DMS79 (cell line): ENCODE data around the gene MCUR1.
A peak's percentile ranks its signal among the peaks of the same experiment; 100 is the strongest.
"Not testable (repeated sequence)": the region's sequence is repeated elsewhere in the genome, so short reads cannot be mapped to it uniquely, and the experiment has no call there.

ENCODE experiments used
- DNase-seq: peaks from one replicate; lab custom pipeline; 2025; lab: John Stamatoyannopoulos, UW

The MCUR1 gene

GRCh38 chr6:13828656-13829301, 14.4 kb upstream of the MCUR1 start:
- not testable (repeated sequence) for DNase-seq

DNA sequence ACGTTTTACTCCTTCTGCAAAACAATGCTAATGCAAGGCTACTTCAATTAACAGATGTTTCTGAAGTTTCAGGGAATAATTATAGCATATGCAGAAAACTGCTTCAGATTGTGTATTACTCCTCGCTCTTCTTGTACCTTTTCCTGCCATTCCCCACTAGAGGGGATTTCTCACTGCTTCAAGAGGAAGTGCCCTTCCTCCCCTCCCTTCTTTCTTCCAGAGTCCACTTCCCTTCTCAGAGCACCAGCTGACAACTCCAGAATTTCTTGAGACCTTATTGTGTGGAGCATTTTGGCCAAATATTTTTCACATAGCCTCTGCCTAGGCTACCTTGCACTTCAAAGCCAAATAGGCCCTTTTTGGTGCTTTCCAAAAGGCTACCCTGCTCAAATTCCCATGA, 12.7 kb upstream of the MCUR1 start:
- no peak for DNase-seq

GRCh38 chr6:13825871-13826270, 11.5 kb upstream of the MCUR1 start:
- DNase-seq: no peak

GRCh38 chr6:13818341-13818740, 4.0 kb upstream of the MCUR1 start:
- no peak for DNase-seq

DNA sequence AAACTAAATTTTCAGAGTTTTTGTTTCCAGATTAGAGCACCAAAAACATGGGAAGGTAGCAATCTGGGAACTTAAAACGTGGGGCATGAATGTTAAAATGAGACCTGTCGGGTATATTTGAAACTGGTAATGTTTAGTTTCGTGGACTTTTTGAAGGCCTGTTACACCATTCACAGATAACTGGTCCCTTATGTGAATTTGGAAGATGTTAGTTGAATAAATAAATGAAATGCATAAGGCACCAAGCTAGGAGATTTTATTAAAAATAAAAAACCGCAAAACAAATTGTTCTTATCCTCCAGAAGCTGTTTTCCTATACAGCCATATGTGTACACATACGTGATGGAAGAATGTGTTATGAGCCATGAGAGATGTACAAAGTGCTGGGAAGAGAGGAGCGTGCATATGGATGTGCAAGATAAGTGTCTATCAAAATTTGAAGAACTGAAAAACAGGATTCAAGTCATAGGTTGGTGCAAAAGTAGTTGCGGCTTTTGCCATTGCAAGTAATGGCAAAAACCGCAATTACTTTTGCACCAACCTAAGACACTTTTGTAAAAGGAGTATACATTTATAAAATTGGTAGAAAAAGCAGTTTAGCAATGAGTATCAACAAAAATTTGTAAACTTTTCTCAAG, 700 bp upstream of the MCUR1 start:
- DNase-seq: no peak

DNA sequence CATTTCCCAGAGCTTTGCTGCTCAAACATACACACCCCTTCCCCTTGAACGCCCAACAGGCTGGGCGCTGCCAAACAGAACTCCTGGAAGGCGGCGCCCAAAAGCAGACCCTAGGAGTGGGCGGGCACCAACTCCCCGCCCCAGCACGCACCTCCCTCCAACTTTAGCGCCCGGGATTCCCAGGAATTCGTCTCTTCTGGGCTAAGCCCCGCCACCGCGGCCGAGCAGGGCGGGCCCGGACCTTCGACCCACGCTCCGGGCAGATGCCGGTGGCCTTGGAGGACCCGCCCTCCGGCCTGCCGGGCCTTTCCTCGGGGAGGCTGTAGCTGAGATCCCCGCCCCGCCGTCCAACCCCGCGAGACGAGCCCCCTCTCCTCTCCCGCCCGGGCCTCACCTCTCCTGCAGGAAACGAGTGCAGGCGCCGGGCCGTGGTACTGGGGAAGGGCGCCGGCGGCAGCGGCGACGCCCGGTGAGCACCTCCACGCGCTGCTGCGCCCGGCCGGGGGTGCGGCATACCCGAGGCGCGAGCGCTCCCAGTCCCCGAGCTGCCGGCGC, 659 bp downstream of the MCUR1 start:
- DNase-seq: peak; percentile 1

DNA sequence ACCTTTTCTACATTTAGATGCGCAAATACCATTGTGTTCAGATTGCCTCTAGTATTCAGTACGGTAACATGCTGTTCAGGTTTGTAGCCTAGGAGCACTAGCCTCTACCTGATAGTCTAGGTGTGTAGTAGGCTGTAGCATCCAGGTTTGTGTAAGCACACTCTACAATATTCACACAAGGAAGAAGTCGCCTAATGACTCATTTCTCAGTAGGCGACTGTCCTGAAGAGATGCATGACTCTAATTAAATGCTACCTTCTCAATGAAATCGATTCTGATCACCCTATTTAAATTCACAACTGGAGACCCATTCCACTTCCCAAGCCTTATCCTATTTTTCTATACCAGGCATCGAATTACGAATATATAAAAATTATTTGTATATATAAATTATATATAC, 1.3 kb downstream of the MCUR1 start:
- no peak for DNase-seq

- DNase-seq: no peak
These were observed 2.1 kb downstream of the MCUR1 start for GRCh38 chr6:13812359-13812642.

- DNase-seq: no peak
These were observed 2.6 kb downstream of the MCUR1 start for GRCh38 chr6:13811627-13812358.

DNA sequence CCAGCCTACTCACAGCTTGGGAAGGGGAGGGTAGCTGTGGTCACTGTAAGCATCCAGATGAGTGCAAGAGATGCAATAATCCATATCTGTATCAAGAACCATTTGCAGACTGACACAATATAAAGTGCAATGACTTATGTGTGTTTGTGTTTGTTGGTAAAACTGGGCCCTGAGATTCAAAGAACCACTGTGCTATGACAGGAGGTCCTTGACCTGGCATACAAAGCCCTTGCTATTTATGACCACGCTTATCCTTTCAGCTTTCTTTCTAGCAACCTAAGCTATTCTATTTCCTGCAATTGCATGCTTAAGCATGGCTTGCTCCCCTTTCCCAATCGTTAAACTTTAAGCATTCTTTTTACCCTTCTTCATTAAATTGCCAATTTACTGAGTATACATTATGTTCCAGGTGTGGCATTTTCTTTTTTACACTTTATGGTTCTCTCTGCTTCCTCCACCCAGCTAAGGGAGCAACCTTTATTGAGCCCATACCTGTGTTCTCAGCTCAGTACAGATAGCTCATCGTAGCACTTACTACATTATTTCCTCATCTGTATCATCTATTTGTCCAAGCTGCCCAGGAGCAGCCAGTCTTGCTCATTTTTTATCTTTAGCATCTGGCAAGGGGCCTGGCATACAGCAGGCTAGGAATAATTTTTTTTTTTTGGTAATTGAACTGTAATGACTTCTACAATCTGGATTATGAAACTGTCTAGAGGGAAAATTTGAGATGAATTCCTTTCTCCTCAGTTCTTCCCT, 3.5 kb downstream of the MCUR1 start:
- no peak for DNase-seq

- no peak for DNase-seq
These were observed 5.6 kb downstream of the MCUR1 start for GRCh38 chr6:13808801-13809200.

DNA sequence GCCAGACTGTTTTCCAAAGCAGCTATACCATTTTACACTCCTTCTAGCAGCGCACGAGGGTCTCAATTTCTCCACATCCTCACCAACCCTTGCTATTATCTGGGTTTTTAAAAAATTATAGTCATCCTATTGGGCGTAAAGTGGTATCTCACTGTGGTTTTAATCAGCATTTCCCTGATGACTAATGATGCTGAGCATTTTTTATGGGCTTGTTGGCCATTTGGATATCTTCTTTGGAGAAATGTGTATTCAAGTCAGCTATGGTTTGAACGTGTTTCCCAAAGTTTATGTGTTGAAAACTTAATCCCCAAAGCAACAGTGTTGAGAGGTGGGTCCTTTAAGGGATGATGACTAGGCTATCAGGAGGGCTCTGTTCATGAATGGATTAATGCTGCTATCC, 6.7 kb downstream of the MCUR1 start:
- no peak for DNase-seq

DNA sequence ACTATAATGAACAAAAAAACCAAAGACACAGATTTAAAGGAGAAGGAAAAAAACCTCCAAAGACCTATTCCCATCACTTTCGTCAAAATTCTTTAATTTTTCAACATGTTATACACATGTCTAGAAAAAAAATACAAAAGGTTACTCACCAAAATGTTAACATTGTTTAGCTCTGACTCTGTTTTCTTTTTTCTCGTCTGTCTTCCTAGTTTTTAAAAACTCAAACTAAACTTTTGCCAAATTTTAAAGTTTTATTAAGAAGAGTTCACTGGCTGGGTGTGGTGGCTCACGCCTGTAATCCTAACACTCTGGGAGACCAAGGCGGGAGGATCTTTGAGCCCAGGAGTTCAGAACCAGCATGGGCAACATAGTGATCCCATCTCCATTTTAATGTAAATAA, 10.8 kb downstream of the MCUR1 start:
- no peak for DNase-seq

GRCh38 chr6:13800615-13801014, 13.7 kb downstream of the MCUR1 start:
- DNase-seq: no peak

- DNase-seq: no peak
These were observed 17.6 kb downstream of the MCUR1 start for GRCh38 chr6:13796781-13797180.

DNA sequence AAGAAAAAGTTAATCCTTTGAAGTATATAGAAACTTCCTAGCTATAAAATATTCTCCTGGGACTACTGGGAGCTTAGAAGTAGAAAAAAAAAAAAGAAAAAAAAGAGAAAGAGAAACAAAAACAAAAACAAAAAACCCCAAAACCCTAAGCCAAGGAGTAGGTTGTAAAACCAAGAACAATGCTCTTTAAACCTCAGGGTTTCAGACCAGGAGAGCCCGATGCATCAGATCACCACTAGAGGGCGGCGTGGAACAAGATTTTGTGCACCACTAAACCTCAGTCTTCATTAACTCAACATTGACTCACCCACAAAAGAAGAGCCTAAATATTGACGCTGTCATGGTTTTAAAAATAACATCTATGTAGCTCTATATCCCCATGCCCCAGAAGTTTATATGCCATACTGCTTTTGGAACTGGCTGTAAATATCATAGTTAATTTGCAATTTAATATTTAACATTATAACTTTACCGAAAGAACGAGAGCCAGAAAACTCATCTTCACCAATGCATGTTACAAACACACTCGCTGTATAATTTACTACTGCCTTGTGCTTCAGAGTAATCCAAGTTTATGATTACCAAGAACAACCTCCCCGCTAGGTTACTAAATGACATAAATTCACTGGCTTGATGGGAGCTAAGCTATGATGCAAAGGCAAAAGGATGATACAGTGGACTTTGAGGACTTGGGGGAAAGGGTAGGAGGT, 19.2 kb downstream of the MCUR1 start:
- DNase-seq: peak; percentile 2

DNA sequence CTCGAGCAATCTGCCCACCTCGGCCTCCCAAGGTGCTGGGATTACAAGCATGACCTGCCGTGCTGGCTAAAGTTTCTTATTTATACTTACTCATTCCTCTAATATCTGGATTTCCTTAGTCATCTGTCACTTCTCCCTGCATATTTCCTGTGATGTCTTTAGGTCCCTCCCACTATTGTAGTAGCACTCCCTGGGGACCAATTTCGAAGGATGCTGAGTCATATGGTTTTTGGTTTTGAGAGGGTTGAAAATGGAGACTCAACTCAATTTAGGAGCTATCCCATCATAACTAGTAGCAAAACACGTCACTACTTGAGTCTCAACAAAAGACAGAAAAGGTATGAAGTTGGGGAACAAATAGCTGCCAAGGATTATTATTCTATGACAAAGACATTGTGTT, 20.2 kb downstream of the MCUR1 start:
- DNase-seq: no peak

DNA sequence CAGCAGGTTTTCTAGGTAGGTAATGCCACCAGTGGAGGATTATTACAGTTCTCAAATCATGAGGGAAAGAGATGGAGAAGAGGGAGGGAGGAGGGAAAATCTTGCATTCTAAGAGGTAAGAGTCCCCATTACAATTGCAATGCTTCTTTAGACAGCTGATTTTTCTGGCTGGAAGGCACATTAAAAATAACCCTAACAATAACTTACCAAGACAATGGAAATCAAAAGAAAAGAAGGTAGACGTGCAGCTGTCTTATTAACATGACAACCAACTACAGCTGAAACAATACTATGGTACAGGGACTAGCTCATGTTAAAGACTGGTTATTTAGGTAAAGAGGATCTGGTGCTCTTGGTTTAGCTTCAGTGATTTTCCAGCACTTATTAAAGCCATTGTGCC, 24.6 kb downstream of the MCUR1 start:
- no peak for DNase-seq

DNA sequence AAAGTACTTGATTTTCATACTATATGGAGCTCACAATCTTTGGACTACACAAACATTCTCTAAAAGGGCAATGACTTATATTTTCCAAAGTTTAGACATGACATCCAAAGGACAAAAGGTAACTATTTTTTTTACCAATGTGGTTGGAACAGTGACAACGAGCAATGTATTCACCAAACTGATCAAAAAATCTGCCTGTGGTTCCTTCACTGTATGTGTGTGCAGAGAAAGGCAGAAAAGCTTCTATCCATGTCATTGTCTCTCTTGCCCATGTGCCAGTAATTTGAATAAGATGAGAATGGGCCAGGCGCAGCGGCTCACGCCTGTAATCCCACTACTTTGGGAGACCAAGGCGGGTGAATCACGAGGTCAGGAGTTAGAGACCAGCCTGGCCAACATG, 25.5 kb downstream of the MCUR1 start:
- no peak for DNase-seq

DNA sequence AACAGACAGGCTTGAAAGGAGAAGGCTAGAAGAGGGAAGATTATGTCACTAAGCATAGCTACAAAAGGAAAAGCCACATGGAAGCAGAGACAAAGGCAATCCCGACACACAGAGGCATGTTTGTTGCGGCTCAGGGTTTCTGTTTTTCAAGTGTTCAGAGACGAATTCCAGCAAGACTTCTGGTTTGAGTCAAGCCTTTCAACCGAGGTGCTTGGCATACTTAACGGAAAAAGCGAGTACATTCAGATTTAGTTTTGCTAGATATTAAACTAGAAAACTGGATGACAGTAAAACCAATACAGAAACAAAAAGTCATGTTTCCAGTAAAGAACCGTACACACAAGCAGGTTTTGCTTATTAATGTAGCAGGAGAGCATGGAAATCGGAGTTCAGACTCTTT, 27.2 kb downstream of the MCUR1 start:
- no peak for DNase-seq

DNA sequence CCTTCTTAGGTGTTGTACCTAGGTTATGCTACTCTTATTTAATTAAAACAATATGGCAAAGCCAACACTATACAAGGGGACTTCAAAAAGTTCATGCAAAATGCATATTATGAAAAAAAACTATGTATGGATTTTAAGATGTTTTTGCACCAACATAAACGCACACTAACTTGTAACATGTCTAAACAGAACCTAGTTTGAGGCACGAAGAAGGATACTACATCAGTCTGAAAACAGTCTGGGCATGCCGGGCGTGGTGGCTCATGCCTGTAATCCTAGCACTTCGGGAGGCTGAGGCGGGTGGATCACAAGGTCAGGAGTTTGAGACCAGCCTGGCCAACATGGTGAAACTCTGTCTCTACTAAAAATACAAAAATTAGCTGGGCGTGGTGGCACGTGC, 34.2 kb downstream of the MCUR1 start:
- not testable (repeated sequence) for DNase-seq

DNA sequence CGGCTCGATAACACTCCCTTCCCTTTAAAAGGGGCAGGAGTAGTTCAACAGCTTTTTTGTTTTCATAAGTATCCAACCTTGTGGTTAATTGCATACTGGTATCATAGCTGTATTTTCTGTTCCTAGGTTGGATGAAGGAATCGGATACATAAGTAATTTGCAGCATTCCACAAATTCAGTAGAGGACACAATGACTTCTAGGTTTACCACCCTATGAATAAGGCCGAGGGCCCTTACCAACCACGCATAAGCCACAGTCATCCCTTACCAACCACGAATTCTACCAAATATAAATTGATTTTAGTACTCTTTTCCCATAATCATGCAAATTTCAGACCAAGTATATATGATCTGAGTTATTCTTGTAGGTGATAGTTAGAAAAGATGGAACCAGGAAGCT, 36.3 kb downstream of the MCUR1 start:
- DNase-seq: no peak
